ENCODE results near the gene INTS7.

GRCh38 chr1:212082765-212083406 is 47.5 kb upstream of the INTS7 start:
- no peak for TF ChIP-seq CTCF (IDR thresholded peaks at IDR 0.05)
- TF ChIP-seq ZFX (IDR thresholded peaks at IDR 0.05; ENCODE audit: borderline replicate concordance) = no peak
